Duodenal mucosa (tissue), 2 donors: ENCODE data around the gene SH3RF3.

Experiments used
- H3K27ac ChIP-seq: one replicate; pipeline ENCODE4 v1.7.0; 2013; ENCODE audit warnings: low read depth, low read length
- H3K27me3 ChIP-seq, 2 donors: one replicate each; pipeline ENCODE4 v1.7.0; 2013; ENCODE audit warnings: low read length in 2 of 2, control low read depth in 1 of 2; ENCODE audit not compliant: insufficient read depth in 2 of 2, control insufficient read depth in 1 of 2
- H3K36me3 ChIP-seq, 2 donors: one replicate each; pipeline ENCODE4 v1.7.0; 2013; ENCODE audit warnings: low read length in 2 of 2, control low read depth in 1 of 2; ENCODE audit not compliant: insufficient read depth in 2 of 2, control insufficient read depth in 1 of 2
- H3K4me1 ChIP-seq, 2 donors: one replicate each; pipeline ENCODE4 v1.7.0; 2013; ENCODE audit warnings: low read length in 2 of 2, control low read depth in 1 of 2; ENCODE audit not compliant: insufficient read depth in 2 of 2, control insufficient read depth in 1 of 2
- H3K4me3 ChIP-seq, 2 donors: one replicate each; pipeline ENCODE4 v1.7.0; 2013; ENCODE audit warnings: low read length in 2 of 2, low read depth in 1 of 2
- H3K9ac ChIP-seq, 2 donors: one replicate each; pipeline ENCODE4 v1.7.0; 2013; ENCODE audit warnings: low read length in 2 of 2, low read depth in 1 of 2
- H3K9me3 ChIP-seq, 2 donors: one replicate each; pipeline ENCODE4 v1.7.0; 2013; ENCODE audit warnings: low read length in 2 of 2, control low read depth in 1 of 2; ENCODE audit not compliant: control insufficient read depth in 1 of 2

Gene SH3RF3

DNA sequence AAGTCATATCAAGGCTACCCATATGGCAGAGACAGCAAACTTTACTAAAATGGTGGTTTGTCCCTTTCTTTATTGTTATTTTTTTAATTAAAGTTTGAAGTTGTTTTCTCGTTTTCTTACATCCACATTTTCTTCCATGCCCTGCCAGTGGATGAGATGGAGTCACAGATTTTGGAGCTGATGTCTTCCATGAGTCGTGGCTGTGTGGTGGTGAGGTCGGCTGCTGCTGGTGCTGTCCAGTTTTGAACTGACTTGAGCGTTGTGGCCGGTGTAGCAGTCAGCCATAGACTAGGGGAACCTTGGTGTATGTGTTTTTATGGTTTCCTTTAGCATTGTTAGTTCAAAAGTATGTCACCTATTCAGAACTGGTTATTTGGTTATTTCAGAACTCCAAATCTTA is 182.8 kb downstream of the SH3RF3 start:
- no peak overlapping the region for H3K9ac ChIP-seq
- no peak overlapping the region for H3K27ac ChIP-seq
- H3K27me3 ChIP-seq: no peaks in the 10 kb centered on the region
- H3K4me3 ChIP-seq: no peak overlapping the region
- no peaks in the 10 kb centered on the region for H3K36me3 ChIP-seq
- H3K9me3 ChIP-seq: no peaks in the 10 kb centered on the region
- H3K4me1 ChIP-seq: no peaks in the 10 kb centered on the region

DNA sequence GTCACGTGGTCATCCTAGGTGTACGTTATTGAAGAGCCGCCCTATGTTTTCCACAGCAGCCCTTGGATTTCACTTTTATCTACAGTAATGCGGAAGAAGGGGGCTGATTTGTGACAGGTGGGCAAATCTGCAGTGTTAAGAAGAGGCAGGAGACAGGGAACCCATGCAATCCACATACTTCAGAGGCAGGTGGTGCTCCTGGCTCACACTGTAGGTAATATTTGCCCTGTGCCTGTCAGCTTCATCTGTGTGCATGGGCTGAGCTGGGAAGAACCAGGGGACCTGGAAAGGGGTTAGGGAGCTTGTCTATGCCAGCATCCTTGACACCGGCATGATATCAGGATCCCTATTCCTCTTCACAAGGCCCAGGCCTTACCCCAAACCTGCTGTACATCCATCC is 183.9 kb downstream of the SH3RF3 start:
- Histone ChIP-seq H3K9me3 (no peaks in the 10 kb centered on the region), H3K27me3 (peaks cover 0 to 3% of the 10 kb centered on the region in 2 donors), H3K36me3 (no peaks in the 10 kb centered on the region), H3K9ac (no peak overlapping the region), H3K4me1 (no peaks in the 10 kb centered on the region), H3K27ac (no peak overlapping the region), H3K4me3 (no peak overlapping the region)

DNA sequence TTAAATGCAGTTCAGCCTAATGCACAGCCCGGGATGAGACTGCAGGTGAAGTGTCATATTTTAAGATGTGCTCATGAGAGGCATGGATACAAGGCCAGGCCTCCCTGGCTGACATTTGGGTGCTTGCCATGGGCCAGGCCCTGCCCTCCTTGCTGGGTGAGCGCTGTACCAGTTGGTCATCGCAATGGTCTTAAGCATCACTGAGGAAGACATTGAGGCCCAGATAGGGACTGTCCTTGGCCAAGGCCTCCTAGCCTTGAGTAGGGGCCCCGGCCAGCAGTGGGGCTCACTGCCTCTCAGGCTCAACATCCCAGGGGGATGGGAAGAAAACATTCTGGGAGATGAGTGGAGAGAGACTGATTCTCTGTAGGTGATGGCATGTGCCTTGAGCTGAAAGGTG is 184.3 kb downstream of the SH3RF3 start:
- Histone ChIP-seq H3K36me3 (no peaks in the 10 kb centered on the region), H3K4me1 (no peaks in the 10 kb centered on the region)

DNA sequence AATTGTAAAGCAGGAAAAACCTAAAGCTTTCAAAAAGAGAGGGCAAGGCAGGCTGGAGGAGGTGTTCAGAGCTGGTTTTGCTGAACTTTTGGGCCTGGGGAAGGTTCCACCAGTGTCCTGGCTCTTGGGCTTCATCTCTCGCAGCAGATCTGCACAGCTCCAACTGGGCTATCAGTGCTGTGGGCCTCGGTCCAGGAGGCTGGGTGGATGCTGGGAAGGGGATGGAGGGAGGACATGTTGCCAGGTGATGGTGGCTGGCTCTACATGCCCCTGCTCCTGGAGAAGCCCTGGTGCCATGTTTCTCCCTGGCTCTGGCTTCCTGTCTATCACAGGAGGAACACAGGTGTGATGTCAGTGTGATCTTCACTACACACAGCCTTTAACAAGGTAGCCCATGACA is 187.1 kb downstream of the SH3RF3 start:
- H3K36me3 ChIP-seq: no peaks in the 10 kb centered on the region
- peaks cover 0 to 11% of the 10 kb centered on the region in 2 donors for H3K4me1 ChIP-seq
- no peak overlapping the region for H3K4me3 ChIP-seq
- no peak overlapping the region for H3K27ac ChIP-seq
- H3K9ac ChIP-seq: no peak overlapping the region
- peaks cover 0 to 3% of the 10 kb centered on the region in 2 donors for H3K27me3 ChIP-seq
- no peaks in the 10 kb centered on the region for H3K9me3 ChIP-seq

More for the DNA sequence above, 184.3 kb downstream of the SH3RF3 start:
- H3K9me3 ChIP-seq: no peaks in the 10 kb centered on the region
- H3K4me3 ChIP-seq: no peak overlapping the region
- no peak overlapping the region for H3K9ac ChIP-seq
- H3K27ac ChIP-seq: no peak overlapping the region
- peaks cover 0 to 3% of the 10 kb centered on the region in 2 donors for H3K27me3 ChIP-seq

- Histone ChIP-seq H3K36me3 (no peaks in the 10 kb centered on the region), H3K9ac (peak overlapping the region in 1 of 2 donors; percentile 27), H3K27ac (peak overlapping the region; percentile 28), H3K9me3 (no peaks in the 10 kb centered on the region), H3K4me1 (peaks cover 2 to 11% of the 10 kb centered on the region in 2 donors), H3K4me3 (no peak overlapping the region), H3K27me3 (peaks cover 0 to 3% of the 10 kb centered on the region in 2 donors)
Observed at GRCh38 chr2:109317471-109318095, 188.6 kb downstream of the SH3RF3 start.

DNA sequence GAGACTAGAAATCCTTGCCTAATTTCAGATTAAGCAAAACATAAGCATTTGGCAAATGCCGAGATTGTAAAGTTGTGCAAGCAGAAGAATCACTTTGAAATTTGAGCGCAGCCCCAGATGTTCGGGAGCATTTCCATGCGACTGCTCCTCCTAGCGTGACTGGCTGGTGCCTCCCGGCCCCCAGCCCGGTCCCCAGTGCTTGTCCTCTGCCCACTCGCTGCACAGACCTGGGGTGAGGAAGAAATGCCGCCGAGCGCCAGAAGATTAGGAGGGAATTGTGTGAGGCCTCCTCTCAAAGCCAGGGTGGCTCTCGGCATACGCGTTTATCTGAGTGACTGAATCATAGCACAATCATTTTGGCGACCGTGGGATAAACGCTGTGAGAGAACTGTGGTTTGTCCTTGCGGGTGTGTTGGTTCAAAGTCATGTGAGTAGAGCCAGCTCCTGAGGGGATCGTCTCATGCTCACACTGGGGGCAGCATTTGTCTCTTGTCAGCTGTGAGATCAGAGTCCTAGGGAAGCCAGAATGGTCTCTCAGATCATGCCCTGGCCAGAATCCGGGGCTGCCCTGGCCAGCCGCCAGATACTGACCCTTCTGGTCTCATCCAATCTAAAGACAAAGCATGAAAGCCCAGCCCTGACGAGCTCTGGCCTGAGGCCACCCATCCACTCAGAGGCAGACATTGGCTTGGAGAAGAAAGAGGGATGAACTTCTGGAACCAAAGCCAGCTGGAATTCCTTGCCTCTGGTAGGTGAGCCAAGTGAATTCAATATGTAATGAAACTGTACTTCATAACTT is 189.3 kb downstream of the SH3RF3 start:
- H3K27ac ChIP-seq: no peak overlapping the region
- no peaks in the 10 kb centered on the region for H3K36me3 ChIP-seq
- peaks cover 0 to 3% of the 10 kb centered on the region in 2 donors for H3K27me3 ChIP-seq
- peaks cover 6 to 16% of the 10 kb centered on the region in 2 donors for H3K4me1 ChIP-seq
- no peak overlapping the region for H3K9ac ChIP-seq
- no peak overlapping the region for H3K4me3 ChIP-seq
- no peaks in the 10 kb centered on the region for H3K9me3 ChIP-seq

GRCh38 chr2:109318949-109319342 is 189.9 kb downstream of the SH3RF3 start:
- H3K9me3 ChIP-seq: no peaks in the 10 kb centered on the region
- peaks cover 0 to 3% of the 10 kb centered on the region in 2 donors for H3K27me3 ChIP-seq
- no peak overlapping the region for H3K4me3 ChIP-seq
- no peak overlapping the region for H3K9ac ChIP-seq
- H3K27ac ChIP-seq: no peak overlapping the region
- no peaks in the 10 kb centered on the region for H3K36me3 ChIP-seq
- H3K4me1 ChIP-seq: peaks cover 6 to 16% of the 10 kb centered on the region in 2 donors

GRCh38 chr2:109320195-109320922 is 191.4 kb downstream of the SH3RF3 start:
- Histone ChIP-seq H3K9ac (no peak overlapping the region), H3K36me3 (no peaks in the 10 kb centered on the region), H3K9me3 (no peaks in the 10 kb centered on the region), H3K4me1 (peaks cover 6 to 16% of the 10 kb centered on the region in 2 donors), H3K27me3 (peaks cover 0 to 3% of the 10 kb centered on the region in 2 donors), H3K4me3 (no peak overlapping the region), H3K27ac (no peak overlapping the region)

DNA sequence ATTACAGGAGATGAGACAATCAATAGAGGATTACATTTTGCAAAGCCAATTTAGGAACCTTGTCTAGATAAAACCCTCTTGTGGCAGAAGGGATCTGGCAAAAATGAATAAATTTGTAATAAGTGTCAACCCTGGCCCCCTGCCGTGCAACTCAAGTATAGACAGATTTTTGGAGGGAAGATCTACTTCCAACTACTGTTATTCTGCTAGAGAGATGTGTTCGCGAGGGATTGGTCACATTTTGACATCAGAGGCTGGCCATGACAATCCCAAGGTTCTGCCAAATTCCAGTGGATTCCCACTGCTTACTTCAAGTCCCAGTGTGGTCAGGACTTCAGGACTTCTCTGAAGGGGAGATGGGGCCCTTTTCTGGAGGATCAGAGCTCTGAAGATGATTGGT is 192.6 kb downstream of the SH3RF3 start:
- Histone ChIP-seq H3K4me3 (no peak overlapping the region), H3K9ac (no peak overlapping the region), H3K4me1 (peaks cover 6 to 16% of the 10 kb centered on the region in 2 donors), H3K27me3 (peaks cover 0 to 3% of the 10 kb centered on the region in 2 donors), H3K9me3 (no peaks in the 10 kb centered on the region), H3K36me3 (no peaks in the 10 kb centered on the region), H3K27ac (peak overlapping the region; percentile 77)

DNA sequence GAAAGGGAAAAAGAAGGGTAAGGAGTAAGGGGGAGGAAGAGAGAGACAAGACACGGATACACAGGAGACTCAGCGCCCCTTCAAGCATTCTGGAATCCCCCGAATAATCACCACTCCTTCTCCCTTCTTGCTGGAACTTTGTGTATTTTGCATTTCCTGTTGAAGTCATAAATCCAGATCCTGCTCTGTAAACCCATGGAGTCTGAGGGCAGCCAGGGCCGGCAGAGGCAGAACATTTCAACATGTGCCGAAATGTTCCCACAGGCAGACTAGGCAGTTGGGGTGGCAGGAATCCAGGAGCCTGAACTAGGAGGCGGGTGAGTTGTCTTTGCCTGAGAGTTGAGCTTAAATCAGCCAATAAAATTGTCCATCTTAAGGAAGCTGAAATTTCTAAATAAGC is 193.1 kb downstream of the SH3RF3 start:
- H3K9ac ChIP-seq: no peak overlapping the region

More for the DNA sequence above, 193.1 kb downstream of the SH3RF3 start:
- peaks cover 0 to 3% of the 10 kb centered on the region in 2 donors for H3K27me3 ChIP-seq
- no peaks in the 10 kb centered on the region for H3K36me3 ChIP-seq
- H3K9me3 ChIP-seq: no peaks in the 10 kb centered on the region
- no peak overlapping the region for H3K4me3 ChIP-seq
- H3K27ac ChIP-seq: peak overlapping the region; percentile 77
- H3K4me1 ChIP-seq: peaks cover 6 to 16% of the 10 kb centered on the region in 2 donors
